ENCODE results near the gene ANO7. TPM values are rescaled to one million over a fixed set of nuclear protein-coding genes. Genes with fewer than 3 reads are reported as not detected.

ANO7 gene
- total RNA-seq, 1 experiment from 2014 or later: 4.1 TPM

- H3K27me3 Mint-ChIP-seq (ENCODE audit: insufficient read depth, unreplicated experiment): no peaks in the 10 kb centered on the region
- BruUV-seq (replicated peaks): no TSS peak
- TF ChIP-seq, protein P1, sequence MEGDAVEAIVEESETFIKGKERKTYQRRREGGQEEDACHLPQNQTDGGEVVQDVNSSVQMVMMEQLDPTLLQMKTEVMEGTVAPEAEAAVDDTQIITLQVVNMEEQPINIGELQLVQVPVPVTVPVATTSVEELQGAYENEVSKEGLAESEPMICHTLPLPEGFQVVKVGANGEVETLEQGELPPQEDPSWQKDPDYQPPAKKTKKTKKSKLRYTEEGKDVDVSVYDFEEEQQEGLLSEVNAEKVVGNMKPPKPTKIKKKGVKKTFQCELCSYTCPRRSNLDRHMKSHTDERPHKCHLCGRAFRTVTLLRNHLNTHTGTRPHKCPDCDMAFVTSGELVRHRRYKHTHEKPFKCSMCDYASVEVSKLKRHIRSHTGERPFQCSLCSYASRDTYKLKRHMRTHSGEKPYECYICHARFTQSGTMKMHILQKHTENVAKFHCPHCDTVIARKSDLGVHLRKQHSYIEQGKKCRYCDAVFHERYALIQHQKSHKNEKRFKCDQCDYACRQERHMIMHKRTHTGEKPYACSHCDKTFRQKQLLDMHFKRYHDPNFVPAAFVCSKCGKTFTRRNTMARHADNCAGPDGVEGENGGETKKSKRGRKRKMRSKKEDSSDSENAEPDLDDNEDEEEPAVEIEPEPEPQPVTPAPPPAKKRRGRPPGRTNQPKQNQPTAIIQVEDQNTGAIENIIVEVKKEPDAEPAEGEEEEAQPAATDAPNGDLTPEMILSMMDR (IDR thresholded peaks at IDR 0.05; ENCODE audit: insufficient read depth in 1 of 2, low read depth in 1 of 2, low read length in 1 of 2, severe bottlenecking in 1 of 2, unreplicated experiment in 1 of 2): no peak
- ChIA-PET POLR2A (no interaction called here), CTCF (no interaction called here)
- H3K4me3 ChIP-seq (ENCODE audit: low read depth, low read length): no peak overlapping the region
- intact Hi-C loops (cut with micrococcal nuclease; ENCODE audit: unreplicated experiment): no loop called here
- peaks cover 96% of the 10 kb centered on the region for H3K36me3 Mint-ChIP-seq (ENCODE audit: insufficient read depth, unreplicated experiment)
- H3K27me3 ChIP-seq (replicated peaks; ENCODE audit: control insufficient read depth, insufficient read depth, low read length): no peaks in the 10 kb centered on the region
- H3K36me3 ChIP-seq (ENCODE audit: control insufficient read depth, insufficient read depth, low read length): 0 out of 2 replicates have a peak, but pooled peaks cover 1% of the 10 kb centered on the region
- no peaks in the 10 kb centered on the region for H3K4me1 ChIP-seq
- no peaks in the 10 kb centered on the region for H3K9me3 Mint-ChIP-seq (ENCODE audit: unreplicated experiment)
- H3K9me3 ChIP-seq: no peaks in the 10 kb centered on the region
- peaks cover 6% of the 10 kb centered on the region for H3K4me1 Mint-ChIP-seq (ENCODE audit: low read depth, unreplicated experiment)
- H3K4me3 Mint-ChIP-seq (ENCODE audit: unreplicated experiment): no peak overlapping the region
- DNase-seq: no peak
- no peak overlapping the region for H3K27ac Mint-ChIP-seq (ENCODE audit: unreplicated experiment)
Measured at GRCh38 chr2:241237949-241238371, 49.5 kb downstream of the ANO7 start.

GRCh38 chr2:241238693-241239198 lies 50.3 kb downstream of the ANO7 start:
- intact Hi-C loops (cut with micrococcal nuclease; ENCODE audit: unreplicated experiment): no loop called here
- H3K36me3 Mint-ChIP-seq (ENCODE audit: insufficient read depth, unreplicated experiment): peaks cover 96% of the 10 kb centered on the region
- H3K27me3 Mint-ChIP-seq (ENCODE audit: insufficient read depth, unreplicated experiment): no peaks in the 10 kb centered on the region
- POLR2A ChIA-PET: no interaction called here
- TF ChIP-seq, protein P1 (IDR thresholded peaks at IDR 0.05; ENCODE audit: insufficient read depth in 1 of 2, low read depth in 1 of 2, low read length in 1 of 2, severe bottlenecking in 1 of 2, unreplicated experiment in 1 of 2): no peak
- peaks cover 6% of the 10 kb centered on the region for H3K4me1 Mint-ChIP-seq (ENCODE audit: low read depth, unreplicated experiment)
- DNase-seq: no peak
- no peak overlapping the region for H3K4me3 ChIP-seq (ENCODE audit: low read depth, low read length)
- H3K36me3 ChIP-seq (ENCODE audit: control insufficient read depth, insufficient read depth, low read length): 0 out of 2 replicates have a peak, but pooled peaks cover 1% of the 10 kb centered on the region
- CTCF ChIA-PET: no interaction called here
- H3K9me3 Mint-ChIP-seq (ENCODE audit: unreplicated experiment): no peaks in the 10 kb centered on the region
- no peak overlapping the region for H3K4me3 Mint-ChIP-seq (ENCODE audit: unreplicated experiment)
- H3K27me3 ChIP-seq (replicated peaks; ENCODE audit: control insufficient read depth, insufficient read depth, low read length): no peaks in the 10 kb centered on the region
- no peaks in the 10 kb centered on the region for H3K9me3 ChIP-seq
- H3K4me1 ChIP-seq: no peaks in the 10 kb centered on the region
- no peak overlapping the region for H3K27ac Mint-ChIP-seq (ENCODE audit: unreplicated experiment)
- BruUV-seq (replicated peaks): no TSS peak

DNA sequence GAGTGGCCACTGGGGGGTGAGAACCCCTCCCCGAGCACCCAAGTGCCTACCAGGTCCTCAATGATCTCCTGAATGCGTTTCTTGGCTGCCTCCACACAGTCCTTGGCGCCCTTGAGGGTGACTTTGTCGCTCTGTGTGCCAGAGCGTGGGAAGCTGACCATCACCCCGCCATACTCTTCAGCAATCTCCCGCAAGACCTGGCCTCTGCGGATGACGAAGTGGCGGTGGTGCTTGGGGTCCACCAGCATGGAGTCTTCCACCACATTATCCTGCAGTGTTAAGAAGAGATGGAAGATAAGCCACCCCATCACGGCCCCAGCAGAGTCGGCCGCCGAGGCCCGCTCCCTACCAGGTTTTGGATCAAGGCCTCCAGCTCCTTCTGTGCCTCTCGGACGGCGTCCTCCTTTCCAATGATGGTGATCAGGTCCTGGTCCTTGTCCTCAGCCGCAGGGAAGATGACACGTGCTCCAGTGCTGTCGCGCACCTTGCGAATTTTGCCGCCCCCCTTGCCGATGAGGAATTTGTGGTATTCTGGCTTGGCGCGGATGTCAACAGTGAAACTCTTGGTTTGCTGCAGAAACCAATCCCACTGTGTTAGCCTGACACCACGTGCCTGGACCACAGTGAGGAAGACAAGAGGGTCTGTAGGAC lies 51.2 kb downstream of the ANO7 start:
- Histone ChIP-seq H3K4me1 (no peaks in the 10 kb centered on the region), H3K9me3 (no peaks in the 10 kb centered on the region), H3K4me3 (ENCODE audit: low read depth, low read length) (no peak overlapping the region), H3K27me3 (replicated peaks; ENCODE audit: control insufficient read depth, insufficient read depth, low read length) (no peaks in the 10 kb centered on the region), H3K36me3 (ENCODE audit: control insufficient read depth, insufficient read depth, low read length) (0 out of 2 replicates have a peak, but pooled peaks cover 1% of the 10 kb centered on the region)
- no peak for DNase-seq
- no peaks in the 10 kb centered on the region for H3K27me3 Mint-ChIP-seq (ENCODE audit: insufficient read depth, unreplicated experiment)
- ChIA-PET CTCF (no interaction called here), POLR2A (no interaction called here)
- peaks cover 6% of the 10 kb centered on the region for H3K4me1 Mint-ChIP-seq (ENCODE audit: low read depth, unreplicated experiment)
- no peak overlapping the region for H3K27ac Mint-ChIP-seq (ENCODE audit: unreplicated experiment)
- no peaks in the 10 kb centered on the region for H3K9me3 Mint-ChIP-seq (ENCODE audit: unreplicated experiment)
- TF ChIP-seq, protein P1 (IDR thresholded peaks at IDR 0.05; ENCODE audit: insufficient read depth in 1 of 2, low read depth in 1 of 2, low read length in 1 of 2, severe bottlenecking in 1 of 2, unreplicated experiment in 1 of 2): no peak
- peaks cover 96% of the 10 kb centered on the region for H3K36me3 Mint-ChIP-seq (ENCODE audit: insufficient read depth, unreplicated experiment)
- BruUV-seq (replicated peaks): no TSS peak
- no peak overlapping the region for H3K4me3 Mint-ChIP-seq (ENCODE audit: unreplicated experiment)
- intact Hi-C loops (cut with micrococcal nuclease; ENCODE audit: unreplicated experiment): no loop called here

Data from Caco-2 (cell line).